Naive thymus-derived CD4-positive, alpha-beta T cell (primary cell): ENCODE measurements around the gene GOLGA8J. TPM values are rescaled to one million over a fixed set of nuclear protein-coding genes. Genes with fewer than 3 reads are reported as not detected.
"Not testable (repeated sequence)": the region's sequence is repeated elsewhere in the genome, so short reads cannot be mapped to it uniquely, and the experiment has no call there.

Experiments
- ATAC-seq: fragments of 150-1000 bp; cut with Tn5 transposase; 2 replicates; pipeline ENCODE4 v1.10.0; 2021; ENCODE audit warnings: mild to moderate bottlenecking, moderate library complexity
- CTCF ChIA-PET: fragments of 350-600 bp; sonication (Branson Sonifier 250); formaldehyde crosslinking; loops from one replicate; lab custom pipeline; 2021; ENCODE audit warnings: antibody characterized with exemption; lab: Charles Lee
- POLR2A ChIA-PET: fragments of 350-600 bp; sonication (Branson Sonifier 250); formaldehyde crosslinking; loops from one replicate; lab custom pipeline; 2021; ENCODE audit warnings: antibody characterized with exemption, inconsistent platforms; lab: Charles Lee
- DNase-seq, 9 donors: peaks; one replicate each; pipeline versions ENCODE4 v3.0.0 to v3.0.0-alpha.2; 2020 to 2022; ENCODE audit warnings: mixed read lengths in 1 of 9
- H3K27ac ChIP-seq: one replicate; pipeline ENCODE4 v1.7.0; 2013; ENCODE audit warnings: mild to moderate bottlenecking, low read depth, low read length, moderate library complexity
- H3K27me3 ChIP-seq, 2 donors: one replicate each; pipeline ENCODE4 v1.7.0; 2013; ENCODE audit warnings: low read length in 2 of 2, mild to moderate bottlenecking in 2 of 2, moderate library complexity in 2 of 2; ENCODE audit not compliant: control insufficient read depth in 2 of 2, insufficient read depth in 2 of 2
- H3K36me3 ChIP-seq, 3 experiments: 1 replicate in 2 of 3; 2 replicates in 1 of 3; pipeline ENCODE4 v1.7.0; 2013; ENCODE audit warnings: low read length in 3 of 3, mild to moderate bottlenecking in 3 of 3, moderate library complexity in 1 of 3; ENCODE audit not compliant: insufficient read depth in 3 of 3, control insufficient read depth in 2 of 3
- H3K4me1 ChIP-seq, 2 donors: one replicate each; pipeline ENCODE4 v1.7.0; 2013; ENCODE audit warnings: low read length in 2 of 2, mild to moderate bottlenecking in 2 of 2, moderate library complexity in 1 of 2; ENCODE audit not compliant: control insufficient read depth in 2 of 2, insufficient read depth in 2 of 2
- H3K4me3 ChIP-seq: 2 replicates; pipeline ENCODE4 v1.7.0; 2013; ENCODE audit warnings: mild to moderate bottlenecking, low read length
- H3K9me3 ChIP-seq, 3 experiments: 1 replicate in 2 of 3; 2 replicates in 1 of 3; pipeline ENCODE4 v1.7.0; 2013; ENCODE audit warnings: low read length in 3 of 3; ENCODE audit not compliant: control insufficient read depth in 2 of 3
- H3K27ac Mint-ChIP-seq, 9 donors: one replicate each; pipeline ENCODE4 v1.8.0; 2020 to 2022; ENCODE audit warnings: mixed read lengths in 9 of 9, mild to moderate bottlenecking in 8 of 9, moderate library complexity in 5 of 9, inconsistent platforms in 2 of 9
- H3K27me3 Mint-ChIP-seq, 5 donors: one replicate each; pipeline ENCODE4 v1.8.0; 2021 to 2022; ENCODE audit warnings: mixed read lengths in 5 of 5, mild to moderate bottlenecking in 1 of 5
- H3K36me3 Mint-ChIP-seq, 5 donors: one replicate each; pipeline ENCODE4 v1.8.0; 2020 to 2022; ENCODE audit warnings: mixed read lengths in 5 of 5, mild to moderate bottlenecking in 3 of 5, inconsistent platforms in 1 of 5
- H3K4me1 Mint-ChIP-seq, 7 donors: one replicate each; pipeline ENCODE4 v1.8.0; 2020 to 2022; ENCODE audit warnings: mixed read lengths in 7 of 7, mild to moderate bottlenecking in 3 of 7, inconsistent platforms in 1 of 7
- H3K4me3 Mint-ChIP-seq, 10 donors: one replicate each; pipeline ENCODE4 v1.8.0; 2020 to 2022; ENCODE audit warnings: mild to moderate bottlenecking in 10 of 10, mixed read lengths in 10 of 10, moderate library complexity in 6 of 10, inconsistent platforms in 2 of 10
- H3K9me3 Mint-ChIP-seq, 11 donors: one replicate each; pipeline ENCODE4 v1.8.0; 2020 to 2022; ENCODE audit warnings: mixed read lengths in 11 of 11, mild to moderate bottlenecking in 4 of 11, inconsistent platforms in 1 of 11, moderate library complexity in 1 of 11
- intact Hi-C, 2 donors: fragments of 100-400 bp; cut with micrococcal nuclease; formaldehyde crosslinking; loops; one replicate each; pipeline ENCODE4 v1.15.1; 2023
- polyA plus RNA-seq, 2 donors: library from polyadenylated mRNA; unstranded; fragments of 300-500 nt; fragmentation: Illumina TruSeq; gene quantifications; one replicate each; pipeline ENCODE4 v1.2.3, GENCODE V29; 2021
- total RNA-seq, 6 experiments: library from RNA in 5 of 6; stranded (reverse) in 5 of 6; gene quantifications; 1 replicate in 5 of 6; 2 replicates in 1 of 6; pipeline ENCODE4 v1.2.3 and lab custom pipeline; 2021 to 2026

The GOLGA8J gene
- total and polyA plus RNA-seq, 7 experiments from 2014 or later: 0.22 to 0.38 (median 0.30) TPM; not detected in 4

DNA sequence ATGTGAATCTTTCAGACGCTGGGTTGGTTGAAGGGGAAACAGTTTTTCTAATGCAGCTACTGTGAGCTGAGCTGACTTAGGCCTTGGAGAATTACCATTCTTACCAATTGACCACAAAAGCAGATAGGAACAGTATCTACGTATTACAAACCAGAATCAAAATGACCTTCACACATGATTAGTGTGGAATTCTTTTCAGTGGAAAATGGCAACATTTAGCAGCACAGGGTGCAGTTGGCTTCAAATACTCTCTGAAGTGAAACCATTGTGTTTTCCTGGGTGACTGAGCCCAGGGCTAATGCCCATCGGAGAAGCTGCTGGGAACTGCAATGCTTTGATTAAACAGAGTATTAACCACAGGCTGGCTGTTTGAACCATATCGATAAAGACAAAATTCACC lies 40.2 kb upstream of the GOLGA8J start:
- Histone ChIP-seq H3K9me3 (no peaks in the 10 kb centered on the region), H3K36me3 (no peaks in the 10 kb centered on the region), H3K4me3 (no peak overlapping the region), H3K27ac (no peak overlapping the region), H3K27me3 (no peaks in the 10 kb centered on the region), H3K4me1 (no peaks in the 10 kb centered on the region)
- no peak for ATAC-seq
- no peak overlapping the region for H3K27ac Mint-ChIP-seq
- POLR2A ChIA-PET: no interaction called here
- no peak overlapping the region for H3K4me3 Mint-ChIP-seq
- intact Hi-C loops: no loop called here
- DNase-seq: no peak
- H3K27me3 Mint-ChIP-seq: peaks cover 1 to 39% (median 29%) of the 10 kb centered on the region in 5 donors
- H3K9me3 Mint-ChIP-seq: peaks cover 0 to 6% (median 0%) of the 10 kb centered on the region in 11 donors
- H3K4me1 Mint-ChIP-seq: no peaks in the 10 kb centered on the region
- CTCF ChIA-PET: no interaction called here
- H3K36me3 Mint-ChIP-seq: no peaks in the 10 kb centered on the region

DNA sequence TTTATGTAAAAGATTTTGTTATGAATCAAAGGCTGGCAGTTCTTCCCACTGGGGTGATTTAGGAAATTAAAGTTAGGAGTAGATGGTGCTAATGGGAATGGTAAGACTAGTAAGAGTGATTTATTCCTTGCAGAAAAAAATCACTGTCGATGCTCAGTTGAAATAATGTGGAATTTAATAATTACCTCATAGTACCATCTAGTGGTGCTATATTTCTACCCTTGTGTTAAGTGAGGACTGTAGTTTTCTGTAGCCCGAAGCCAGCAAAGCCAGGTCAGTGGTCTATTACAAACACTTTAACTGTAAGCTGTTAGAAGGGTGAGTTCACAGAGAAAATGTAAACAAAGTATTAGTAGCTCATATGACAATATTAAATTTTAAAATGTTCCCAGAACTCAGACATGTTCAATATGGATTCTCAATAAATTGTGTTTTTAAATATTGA lies 39.5 kb upstream of the GOLGA8J start:
- no peaks in the 10 kb centered on the region for H3K36me3 Mint-ChIP-seq
- no peak for DNase-seq
- no peak overlapping the region for H3K4me3 Mint-ChIP-seq
- ChIA-PET CTCF (interaction anchor here (0.6 kb wide), 1 partner anchor 561 kb away, joined by 3 read pairs; no protein-coding TSS in a partner anchor), POLR2A (no interaction called here)
- no peaks in the 10 kb centered on the region for H3K9me3 ChIP-seq
- H3K27ac Mint-ChIP-seq: no peak overlapping the region
- no peaks in the 10 kb centered on the region for H3K27me3 ChIP-seq
- H3K9me3 Mint-ChIP-seq: peaks cover 0 to 6% (median 0%) of the 10 kb centered on the region in 11 donors
- no peaks in the 10 kb centered on the region for H3K4me1 Mint-ChIP-seq
- H3K4me3 ChIP-seq: no peak overlapping the region
- H3K36me3 ChIP-seq: no peaks in the 10 kb centered on the region
- intact Hi-C loops: loop anchor here in 1 of 2 donors (1.0 kb wide), 1 partner anchor 295 kb away; no protein-coding TSS in a partner anchor
- no peaks in the 10 kb centered on the region for H3K4me1 ChIP-seq
- no peak overlapping the region for H3K27ac ChIP-seq
- ATAC-seq: no peak
- H3K27me3 Mint-ChIP-seq: peaks cover 3 to 42% (median 31%) of the 10 kb centered on the region in 5 donors

DNA sequence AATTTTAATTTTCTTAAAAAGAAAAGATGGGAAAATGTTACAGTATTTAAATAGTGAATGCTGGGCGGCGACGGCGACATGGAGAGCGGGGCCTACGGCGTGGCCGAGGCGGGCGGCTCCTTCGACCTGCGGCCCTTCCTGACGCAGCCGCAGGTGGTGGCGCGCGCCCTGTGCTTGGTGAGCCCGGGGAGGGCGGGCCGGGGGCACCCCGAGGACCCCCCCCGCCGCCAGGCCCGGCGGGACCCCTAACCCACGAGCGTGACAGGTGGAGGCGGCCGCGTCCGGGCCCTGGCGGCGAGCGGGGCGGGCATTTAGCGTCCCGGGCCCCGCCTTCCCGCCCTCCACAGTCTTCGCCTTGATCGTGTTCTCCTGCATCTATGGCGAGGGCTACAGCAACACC lies 38.4 kb upstream of the GOLGA8J start:
- CTCF ChIA-PET: no interaction called here
- Histone ChIP-seq H3K36me3 (no peaks in the 10 kb centered on the region), H3K9me3 (no peaks in the 10 kb centered on the region), H3K27me3 (no peaks in the 10 kb centered on the region), H3K27ac (no peak overlapping the region), H3K4me1 (no peaks in the 10 kb centered on the region), H3K4me3 (no peak overlapping the region)
- H3K9me3 Mint-ChIP-seq: peaks cover 0 to 2% (median 0%) of the 10 kb centered on the region in 11 donors
- POLR2A ChIA-PET: no interaction called here
- H3K36me3 Mint-ChIP-seq: no peaks in the 10 kb centered on the region
- peaks cover 3 to 37% (median 26%) of the 10 kb centered on the region in 5 donors for H3K27me3 Mint-ChIP-seq
- H3K27ac Mint-ChIP-seq: no peak overlapping the region
- intact Hi-C loops: no loop called here
- no peak for ATAC-seq
- H3K4me1 Mint-ChIP-seq: no peaks in the 10 kb centered on the region
- DNase-seq: no peak
- no peak overlapping the region for H3K4me3 Mint-ChIP-seq

DNA sequence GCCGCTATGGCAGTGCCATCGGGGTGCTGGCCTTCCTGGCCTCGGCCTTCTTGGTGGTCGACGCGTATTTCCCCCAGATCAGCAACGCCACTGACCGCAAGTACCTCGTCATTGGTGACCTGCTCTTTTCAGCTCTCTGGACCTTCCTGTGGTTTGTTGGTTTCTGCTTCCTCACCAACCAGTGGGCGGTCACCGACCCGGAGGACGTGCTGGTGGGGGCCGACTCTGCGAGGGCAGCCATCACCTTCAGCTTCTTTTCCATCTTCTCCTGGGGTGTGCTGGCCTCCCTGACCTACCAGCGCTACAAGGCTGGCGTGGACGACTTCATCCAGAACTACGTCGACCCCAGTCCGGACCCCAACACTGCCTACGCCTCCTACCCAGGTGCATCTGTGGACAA lies 37.9 kb upstream of the GOLGA8J start:
- POLR2A ChIA-PET: not testable (repeated sequence)

DNA sequence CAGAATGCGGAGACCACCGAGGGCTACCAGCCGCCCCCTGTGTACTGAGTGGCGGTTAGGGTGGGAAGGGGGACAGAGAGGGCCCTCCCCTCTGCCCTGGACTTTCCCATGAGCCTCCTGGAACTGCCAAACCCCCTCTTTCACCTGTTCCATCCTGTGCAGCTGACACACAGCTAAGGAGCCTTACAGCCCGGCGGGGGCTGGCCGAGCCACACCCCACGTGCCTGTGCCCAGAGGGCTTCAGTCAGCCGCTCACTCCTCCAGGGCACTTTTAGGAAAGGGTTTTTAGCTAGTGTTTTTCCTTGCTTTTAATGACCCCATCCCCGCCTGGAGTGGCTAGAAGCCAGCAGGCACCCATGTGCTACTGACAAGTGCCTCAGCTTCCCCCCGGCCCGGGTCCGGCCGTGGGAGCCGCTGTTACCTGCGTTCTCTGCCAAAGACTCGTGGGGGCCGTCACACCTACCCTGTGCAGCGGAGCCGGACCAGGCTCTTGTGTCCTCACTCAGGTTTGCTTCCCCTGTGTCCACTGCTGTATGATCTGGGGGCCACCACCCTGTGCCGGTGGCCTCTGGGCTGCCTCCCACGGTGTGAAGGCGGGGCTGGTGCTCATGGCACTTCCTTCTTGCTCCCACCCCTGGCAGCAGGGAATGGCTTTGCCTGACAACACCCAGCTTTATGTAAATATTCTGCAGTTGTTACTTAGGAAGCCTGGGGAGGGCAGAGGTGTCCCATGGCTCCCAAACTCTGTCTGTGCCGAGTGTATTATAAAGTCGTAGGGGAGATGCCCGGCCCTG lies 37.3 kb upstream of the GOLGA8J start:
- H3K4me3 Mint-ChIP-seq, H3K27me3 ChIP-seq, H3K36me3 Mint-ChIP-seq, ATAC-seq, intact Hi-C loops, POLR2A ChIA-PET, H3K27ac ChIP-seq, DNase-seq, H3K4me1 ChIP-seq, CTCF ChIA-PET, H3K4me1 Mint-ChIP-seq, H3K36me3 ChIP-seq, H3K9me3 Mint-ChIP-seq, H3K27ac Mint-ChIP-seq, H3K9me3 ChIP-seq, H3K4me3 ChIP-seq: not testable (repeated sequence)
- peaks cover 3 to 35% (median 31%) of the 10 kb centered on the region in 5 donors for H3K27me3 Mint-ChIP-seq

More for the DNA sequence above, 37.9 kb upstream of the GOLGA8J start:
- H3K27me3 ChIP-seq, ATAC-seq, intact Hi-C loops, H3K4me3 ChIP-seq, CTCF ChIA-PET, H3K27ac ChIP-seq, H3K9me3 Mint-ChIP-seq, H3K27ac Mint-ChIP-seq, H3K36me3 ChIP-seq, H3K9me3 ChIP-seq, H3K4me1 ChIP-seq, H3K36me3 Mint-ChIP-seq, H3K4me3 Mint-ChIP-seq, H3K4me1 Mint-ChIP-seq, DNase-seq: not testable (repeated sequence)
- peaks cover 3 to 33% (median 26%) of the 10 kb centered on the region in 5 donors for H3K27me3 Mint-ChIP-seq

DNA sequence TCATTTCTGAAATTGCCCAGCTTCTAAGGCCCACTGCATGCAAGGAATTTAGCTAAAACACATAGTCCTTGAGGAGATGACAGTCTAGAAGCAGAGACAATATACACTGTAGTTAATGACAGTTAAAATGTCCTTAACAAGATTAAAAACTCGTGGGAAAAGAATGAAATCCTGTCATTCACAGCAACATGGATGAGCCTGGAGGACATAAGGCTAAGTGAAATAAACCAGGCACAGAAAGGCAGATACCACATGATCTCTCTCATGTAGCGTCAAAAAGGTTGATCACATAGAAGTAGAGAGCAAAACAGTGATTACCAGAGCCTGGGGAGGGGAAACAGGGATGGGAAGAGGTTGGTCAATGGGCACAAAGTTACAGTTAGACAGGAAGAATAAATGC lies 36.3 kb upstream of the GOLGA8J start:
- no peaks in the 10 kb centered on the region for H3K4me1 Mint-ChIP-seq
- intact Hi-C loops: no loop called here
- Histone ChIP-seq H3K27me3 (no peaks in the 10 kb centered on the region), H3K27ac (no peak overlapping the region), H3K9me3 (no peaks in the 10 kb centered on the region), H3K4me1 (no peaks in the 10 kb centered on the region), H3K4me3 (no peak overlapping the region), H3K36me3 (no peaks in the 10 kb centered on the region)
- ATAC-seq (no peak), DNase-seq (no peak)
- H3K9me3 Mint-ChIP-seq: no peaks in the 10 kb centered on the region
- CTCF ChIA-PET: interaction anchor here (1.2 kb wide), 1 partner anchor 298 kb away, joined by 4 read pairs; no protein-coding TSS in a partner anchor
- H3K27me3 Mint-ChIP-seq: peaks cover 3 to 33% (median 31%) of the 10 kb centered on the region in 5 donors
- no peak overlapping the region for H3K4me3 Mint-ChIP-seq
- POLR2A ChIA-PET: no interaction called here
- H3K36me3 Mint-ChIP-seq: no peaks in the 10 kb centered on the region
- H3K27ac Mint-ChIP-seq: no peak overlapping the region

DNA sequence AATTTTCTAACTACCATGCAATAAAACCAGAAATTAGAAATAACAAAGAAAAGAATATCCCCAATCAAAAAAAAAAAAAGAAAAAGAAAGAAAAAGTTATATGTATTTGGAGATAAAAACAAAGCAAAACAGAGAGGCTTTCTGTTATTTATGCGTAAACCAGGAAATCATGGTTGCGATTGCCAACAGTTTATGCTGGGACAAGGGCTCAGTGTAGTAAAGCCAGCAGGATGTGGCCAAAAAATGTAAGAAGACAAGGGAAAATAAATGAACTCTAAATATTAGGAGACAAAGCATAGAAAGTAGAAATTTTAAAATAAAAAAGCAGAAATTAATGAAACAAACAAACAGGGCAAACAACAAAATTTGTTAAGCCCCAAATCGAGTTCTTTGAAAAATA lies 27.2 kb upstream of the GOLGA8J start:
- peaks cover 0 to 3% (median 0%) of the 10 kb centered on the region in 11 donors for H3K9me3 Mint-ChIP-seq
- no peak overlapping the region for H3K4me3 ChIP-seq
- no peaks in the 10 kb centered on the region for H3K27me3 ChIP-seq
- ATAC-seq (no peak), DNase-seq (no peak)
- H3K36me3 ChIP-seq: no peaks in the 10 kb centered on the region
- intact Hi-C loops: no loop called here
- no peak overlapping the region for H3K27ac Mint-ChIP-seq
- CTCF ChIA-PET: no interaction called here
- no peaks in the 10 kb centered on the region for H3K4me1 Mint-ChIP-seq
- no peak overlapping the region for H3K27ac ChIP-seq
- H3K27me3 Mint-ChIP-seq: peaks cover 6 to 39% (median 33%) of the 10 kb centered on the region in 5 donors
- H3K36me3 Mint-ChIP-seq: no peaks in the 10 kb centered on the region
- no peak overlapping the region for H3K4me3 Mint-ChIP-seq
- H3K4me1 ChIP-seq: no peaks in the 10 kb centered on the region
- POLR2A ChIA-PET: no interaction called here
- no peaks in the 10 kb centered on the region for H3K9me3 ChIP-seq
